Measurements from ENCODE around the gene RPS18.

DNA sequence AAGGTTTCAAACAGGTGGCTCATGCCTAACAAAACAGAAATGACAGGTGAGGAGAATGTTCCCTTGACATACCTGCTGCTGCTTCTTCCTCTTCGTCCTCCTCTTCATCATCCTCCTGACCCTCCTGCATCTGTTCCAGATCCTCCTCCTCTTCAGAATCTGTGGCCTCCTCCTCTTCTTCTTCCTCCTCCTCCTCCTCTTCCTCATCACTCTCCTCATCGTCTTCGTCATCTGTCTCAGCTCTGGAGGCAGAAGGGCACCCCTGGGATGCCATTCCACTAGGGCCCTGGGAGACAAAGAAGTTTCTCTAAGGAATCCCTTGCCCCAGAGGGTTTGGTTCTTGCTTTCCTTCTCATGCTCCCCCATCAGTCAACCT, 48.1 kb downstream of the RPS18 start:
- TF ChIP-seq TAF1 (IDR thresholded peaks at IDR 0.05; ENCODE audit: low read depth, low read length) (no peak), POLR2A (IDR thresholded peaks at IDR 0.05; ENCODE audit: low read depth, low read length) (no peak), POU2F2 (IDR thresholded peaks at IDR 0.05; ENCODE audit: low read depth, low read length) (no peak), POLR2AphosphoS5 (IDR thresholded peaks at IDR 0.05; ENCODE audit: low read depth, low read length) (no peak), SPI1 (IDR thresholded peaks at IDR 0.05; ENCODE audit: low read depth, low read length) (no peak), PAX5 (IDR thresholded peaks at IDR 0.05; ENCODE audit: insufficient read depth, low read length, severe bottlenecking) (no peak)

Measured in GM12891 (cell line).